Endothelial cell of umbilical vein (primary cell): ENCODE measurements around the gene KANK4.

ENCODE experiments used
- EZH2 ChIP-seq: IDR thresholded peaks from 2 replicates; pipeline ENCODE4 v1.6.1; 2012; ENCODE audit warnings: borderline replicate concordance, low read depth, mild to moderate bottlenecking, moderate library complexity, low read length, inconsistent platforms; ENCODE audit not compliant: severe bottlenecking
- JUN ChIP-seq: IDR thresholded peaks from 2 replicates; pipeline ENCODE4 v1.6.1; 2011; ENCODE audit warnings: borderline replicate concordance, low read depth; ENCODE audit not compliant: insufficient read length, insufficient read depth
- MYC ChIP-seq: IDR thresholded peaks from one replicate; pipeline ENCODE4 v1.6.1; 2011; ENCODE audit warnings: mild to moderate bottlenecking, low read depth, low read length
- POLR2A ChIP-seq: IDR thresholded peaks from 2 replicates; pipeline ENCODE4 v1.6.1; 2012; ENCODE audit warnings: low read depth, mild to moderate bottlenecking, control low read depth, low read length
- POLR2AphosphoS5 ChIP-seq: IDR thresholded peaks from 2 replicates; pipeline ENCODE4 v1.6.1; 2012; ENCODE audit warnings: low read depth, mild to moderate bottlenecking, control low read depth, low read length, moderate library complexity; ENCODE audit not compliant: insufficient read depth
- TF ChIP-seq, protein P1 (sequence below), 2 donors: IDR thresholded peaks; 1 replicate in 1 of 2; 2 replicates in 1 of 2; pipeline ENCODE4 v1.5.1; 2011; ENCODE audit warnings: low read length in 2 of 2, mild to moderate bottlenecking in 2 of 2, moderate library complexity in 2 of 2, control low read depth in 1 of 2, inconsistent platforms in 1 of 2, low read depth in 1 of 2; ENCODE audit not compliant: insufficient read depth in 1 of 2; ENCODE audit errors: extremely low read depth in 1 of 2
- TF ChIP-seq, protein P2 (sequence below): IDR thresholded peaks from 2 replicates; pipeline ENCODE4 v1.6.1; 2011; ENCODE audit not compliant: insufficient read depth, insufficient read length

DNA sequence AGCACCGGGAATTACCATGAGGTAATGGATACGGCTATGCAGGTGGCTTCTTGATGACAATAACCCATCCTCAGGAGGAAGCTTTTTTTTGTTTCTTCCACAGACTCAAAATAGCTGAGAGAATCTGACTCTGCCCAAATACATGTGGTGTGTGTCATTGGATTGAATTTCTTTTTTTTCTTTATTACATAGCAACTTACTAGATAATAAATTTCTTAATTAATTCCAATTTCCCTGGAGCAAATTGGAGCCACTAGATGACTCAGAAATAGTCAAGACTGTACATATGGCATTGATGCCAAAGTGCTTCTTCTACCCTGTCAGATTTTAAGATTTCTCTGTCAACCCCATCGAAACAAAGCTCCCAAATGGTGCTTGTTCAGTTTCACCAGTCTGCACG, 81.9 kb downstream of the KANK4 start:
- TF ChIP-seq, protein P1, sequence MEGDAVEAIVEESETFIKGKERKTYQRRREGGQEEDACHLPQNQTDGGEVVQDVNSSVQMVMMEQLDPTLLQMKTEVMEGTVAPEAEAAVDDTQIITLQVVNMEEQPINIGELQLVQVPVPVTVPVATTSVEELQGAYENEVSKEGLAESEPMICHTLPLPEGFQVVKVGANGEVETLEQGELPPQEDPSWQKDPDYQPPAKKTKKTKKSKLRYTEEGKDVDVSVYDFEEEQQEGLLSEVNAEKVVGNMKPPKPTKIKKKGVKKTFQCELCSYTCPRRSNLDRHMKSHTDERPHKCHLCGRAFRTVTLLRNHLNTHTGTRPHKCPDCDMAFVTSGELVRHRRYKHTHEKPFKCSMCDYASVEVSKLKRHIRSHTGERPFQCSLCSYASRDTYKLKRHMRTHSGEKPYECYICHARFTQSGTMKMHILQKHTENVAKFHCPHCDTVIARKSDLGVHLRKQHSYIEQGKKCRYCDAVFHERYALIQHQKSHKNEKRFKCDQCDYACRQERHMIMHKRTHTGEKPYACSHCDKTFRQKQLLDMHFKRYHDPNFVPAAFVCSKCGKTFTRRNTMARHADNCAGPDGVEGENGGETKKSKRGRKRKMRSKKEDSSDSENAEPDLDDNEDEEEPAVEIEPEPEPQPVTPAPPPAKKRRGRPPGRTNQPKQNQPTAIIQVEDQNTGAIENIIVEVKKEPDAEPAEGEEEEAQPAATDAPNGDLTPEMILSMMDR (IDR thresholded peaks at IDR 0.05; ENCODE audit: extremely low read depth in 1 of 2, insufficient read depth in 1 of 2, low read depth in 1 of 2, low read length in 2 of 2): no peak
- TF ChIP-seq EZH2: no peak
- TF ChIP-seq POLR2A: no peak
- TF ChIP-seq POLR2AphosphoS5: no peak
- TF ChIP-seq, protein P2, sequence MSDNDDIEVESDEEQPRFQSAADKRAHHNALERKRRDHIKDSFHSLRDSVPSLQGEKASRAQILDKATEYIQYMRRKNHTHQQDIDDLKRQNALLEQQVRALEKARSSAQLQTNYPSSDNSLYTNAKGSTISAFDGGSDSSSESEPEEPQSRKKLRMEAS: no peak
- no peak for TF ChIP-seq MYC
- no peak for TF ChIP-seq JUN
